NCI-H146 treated with DMSO at 0.1 percent for 48 hours (cell line): ENCODE data around the gene ADRA1B.

Source experiments
- DNase-seq: peaks from one replicate; lab custom pipeline; 2025; ENCODE audit not compliant: unreplicated experiment; lab: John Stamatoyannopoulos, UW

Gene ADRA1B

GRCh38 chr5:159923008-159923407 is 6.7 kb downstream of the ADRA1B start:
- DNase-seq, result no peak

DNA sequence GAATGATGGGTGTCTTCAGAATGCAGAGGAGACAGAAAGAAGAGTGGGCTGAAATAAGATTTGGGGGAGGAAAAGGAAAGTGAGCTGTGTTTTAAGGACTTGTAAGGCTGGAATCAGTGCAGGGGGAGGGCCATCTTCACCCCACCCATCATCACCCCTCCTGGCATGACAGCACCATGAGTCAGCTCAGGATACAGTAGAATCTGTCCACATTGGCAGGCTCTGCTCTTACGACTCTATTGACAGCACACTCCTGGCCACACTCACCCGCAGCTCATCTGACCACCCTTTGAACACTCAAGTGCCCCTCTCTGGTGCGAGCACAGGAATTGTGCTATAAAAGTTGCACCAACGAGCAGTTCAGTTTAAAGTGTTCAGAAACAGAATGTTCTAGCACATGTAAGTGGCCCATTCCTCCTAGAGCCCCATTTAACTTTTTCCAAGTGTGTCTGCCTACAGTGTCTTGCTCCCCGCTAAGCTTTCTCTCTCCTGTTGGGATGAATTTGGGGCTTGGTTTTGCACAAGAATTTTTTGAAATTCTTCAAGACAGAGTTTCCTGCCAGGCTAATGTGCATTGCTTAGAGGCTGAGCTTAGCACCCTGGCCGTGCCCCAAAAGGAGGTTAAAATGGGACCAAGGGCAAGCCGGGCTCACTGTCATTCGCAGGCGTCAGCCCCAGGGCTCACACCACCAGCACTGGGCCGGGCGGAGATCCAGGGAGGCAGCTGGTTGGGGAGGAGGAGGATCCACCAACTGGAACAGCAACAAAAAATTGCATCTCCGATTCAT is 12.0 kb downstream of the ADRA1B start:
- no peak for DNase-seq

DNA sequence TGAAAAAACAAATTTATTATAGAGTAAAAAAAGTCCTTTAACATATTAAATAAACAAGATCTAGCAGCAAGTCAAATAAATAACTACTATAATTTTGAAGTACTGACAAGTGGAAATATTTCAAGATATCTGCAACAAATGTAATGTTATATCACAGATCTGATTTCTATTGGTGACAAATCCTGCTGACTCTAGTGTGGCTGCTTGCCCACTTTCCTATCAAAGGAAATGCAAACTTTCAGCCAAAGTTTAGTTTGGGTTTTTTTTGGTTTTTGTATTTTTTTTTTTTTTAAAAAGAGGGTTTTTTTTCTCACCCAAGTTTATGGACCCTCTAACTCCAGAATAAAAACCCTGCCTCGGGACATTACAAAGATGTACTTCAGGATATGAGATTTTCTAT is 12.9 kb downstream of the ADRA1B start:
- DNase-seq, result no peak

DNA sequence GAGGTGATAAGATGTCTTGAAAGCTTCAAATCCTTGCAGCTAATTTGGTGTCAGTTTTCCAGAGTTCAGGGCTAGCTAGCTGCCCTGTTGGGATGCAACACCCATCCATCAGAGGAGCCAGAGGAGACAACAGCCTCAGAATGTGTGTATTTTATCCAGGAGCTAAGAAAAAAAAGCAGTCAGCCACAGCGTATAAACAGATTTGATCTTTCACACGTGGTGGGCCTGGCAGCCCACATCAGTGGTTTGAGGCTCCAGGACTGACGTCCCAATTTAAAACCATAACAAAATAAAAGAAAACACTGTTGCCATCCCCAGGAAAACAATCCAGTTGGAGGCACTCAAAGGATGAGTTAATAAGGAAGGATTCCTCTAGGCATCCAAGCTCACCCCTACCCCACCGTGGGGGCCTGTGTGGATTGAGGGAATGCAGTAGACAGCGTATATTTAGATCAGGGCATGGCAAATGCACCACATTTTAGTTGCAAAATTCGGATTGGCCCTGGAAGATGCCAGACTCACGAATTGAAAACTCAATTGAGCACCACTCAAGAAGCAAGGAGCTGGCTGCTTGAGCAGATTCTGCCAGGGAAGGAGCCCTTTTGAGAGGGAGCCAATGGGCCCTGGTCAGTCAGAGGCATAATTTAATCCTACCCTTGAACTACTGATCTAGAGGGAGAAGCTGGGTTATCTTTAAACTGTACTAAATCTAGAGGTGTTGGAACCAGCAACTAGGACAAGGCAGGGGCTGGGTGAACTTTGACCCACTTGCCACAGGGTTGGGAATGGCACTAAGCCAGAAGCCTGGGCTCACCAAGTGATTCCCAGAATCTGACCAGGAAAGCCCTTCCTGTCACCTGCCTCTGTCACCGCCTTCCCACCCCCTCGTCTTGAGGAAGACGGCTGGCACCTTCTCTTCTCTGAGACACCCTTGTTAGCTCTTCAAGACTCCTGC is 17.5 kb downstream of the ADRA1B start:
- no peak for DNase-seq

DNA sequence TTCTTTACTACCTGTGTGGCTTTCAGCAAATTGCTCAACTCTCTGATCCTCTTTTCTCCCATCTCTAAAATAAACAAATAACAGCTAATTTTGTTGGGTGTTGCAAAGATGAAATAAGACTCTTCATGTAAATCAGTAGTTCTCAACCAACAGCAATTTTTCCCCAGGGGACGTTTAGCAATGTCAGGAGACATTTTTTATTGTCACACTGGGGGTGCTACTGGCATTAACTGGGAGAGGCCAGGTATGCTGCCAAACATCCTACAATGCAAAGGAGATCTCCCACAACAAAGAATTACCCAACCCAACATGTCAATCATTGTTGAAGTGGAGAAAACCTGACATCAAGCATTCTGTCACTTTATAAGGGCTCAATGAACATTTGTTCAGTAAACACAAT is 19.7 kb downstream of the ADRA1B start:
- DNase-seq, result no peak

GRCh38 chr5:159936686-159937329 is 20.5 kb downstream of the ADRA1B start:
- no peak for DNase-seq

DNA sequence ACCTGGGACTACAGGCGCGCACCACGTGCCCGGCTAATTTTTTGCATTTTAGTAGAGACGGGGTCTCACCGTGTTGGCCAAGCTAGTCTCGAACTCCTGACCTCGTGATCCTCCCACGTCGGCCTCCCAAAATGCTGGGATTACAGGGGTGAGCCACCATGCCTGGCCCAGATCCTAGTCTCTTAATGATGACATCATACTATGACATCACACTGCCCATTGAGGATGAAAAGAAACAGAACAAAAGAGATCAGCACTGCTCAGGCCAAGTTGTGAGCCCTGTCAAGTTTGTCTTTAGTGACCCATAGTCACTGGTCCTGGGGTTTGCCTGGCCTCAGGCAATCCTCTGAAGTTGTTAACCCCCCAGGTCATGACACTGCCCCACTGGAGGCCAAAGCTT is 21.3 kb downstream of the ADRA1B start:
- DNase-seq, result no peak

- no peak for DNase-seq
These were observed 27.0 kb downstream of the ADRA1B start for GRCh38 chr5:159943326-159943725.

DNA sequence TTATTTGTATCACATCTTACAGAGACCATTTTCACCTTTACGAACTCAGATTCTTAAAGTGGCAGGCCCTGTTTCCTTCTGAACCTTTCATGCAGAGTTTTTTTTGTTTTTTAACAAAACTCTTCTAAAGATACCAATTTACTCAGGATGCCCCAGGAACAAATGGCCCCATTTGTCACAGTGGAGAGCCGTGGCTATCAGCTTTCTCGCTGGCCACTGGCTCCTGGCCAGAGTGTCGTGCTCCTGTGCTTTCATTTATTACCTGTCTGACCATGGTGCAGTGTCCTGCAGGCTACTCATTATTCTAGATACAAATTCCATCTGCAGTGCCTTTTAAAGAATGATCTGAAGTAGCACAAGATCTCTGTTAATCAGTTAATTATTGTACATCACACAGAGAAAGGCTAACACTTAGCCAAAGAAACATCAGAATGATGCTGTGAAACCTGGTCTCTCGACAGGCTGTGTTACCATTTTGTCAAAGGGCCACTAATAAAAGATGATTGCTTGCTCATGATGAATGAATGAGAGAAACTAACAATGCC is 27.8 kb downstream of the ADRA1B start:
- no peak for DNase-seq

DNA sequence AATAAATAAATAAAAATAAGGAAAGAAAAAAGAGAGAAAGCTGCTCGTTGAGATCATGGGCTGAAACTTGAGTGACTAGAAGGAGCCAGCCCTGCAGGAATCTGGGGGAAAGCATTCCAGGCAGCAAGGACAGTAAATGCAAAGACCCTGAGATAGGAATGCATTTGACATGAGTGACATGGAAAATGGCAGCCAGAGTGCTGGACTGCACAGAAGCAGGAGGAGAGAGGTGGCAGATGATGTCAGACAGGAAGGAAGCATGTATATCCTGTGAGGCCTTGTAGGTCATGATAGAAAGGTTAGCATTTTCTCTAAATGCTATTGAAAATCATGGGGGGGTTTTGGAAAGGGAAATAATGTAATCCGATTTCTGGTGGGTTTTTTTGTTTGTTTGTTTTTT is 29.1 kb downstream of the ADRA1B start:
- no peak for DNase-seq

- DNase-seq, result no peak
These were observed 31.6 kb downstream of the ADRA1B start for GRCh38 chr5:159947708-159948358.

- DNase-seq, result no peak
These were observed 35.1 kb downstream of the ADRA1B start for GRCh38 chr5:159951387-159951786.

DNA sequence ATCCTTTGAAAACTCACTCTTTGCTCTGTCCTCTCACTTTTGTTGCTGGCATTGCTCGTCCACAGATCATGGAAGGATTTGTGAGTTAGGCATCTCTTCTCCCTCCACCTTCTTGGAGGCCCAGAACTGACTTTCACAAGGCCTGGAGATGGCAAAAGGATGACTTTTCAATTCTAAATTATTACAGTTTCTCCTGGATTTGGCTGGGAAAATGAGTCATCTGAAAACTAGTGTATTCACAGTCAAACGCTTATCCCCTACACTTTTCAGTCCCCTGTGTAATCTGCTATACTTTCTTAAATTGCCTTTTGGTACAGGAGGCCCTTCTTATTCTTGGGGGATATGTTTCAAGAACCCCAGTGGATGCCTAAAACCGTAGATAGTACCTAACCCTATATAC is 35.6 kb downstream of the ADRA1B start:
- no peak for DNase-seq

GRCh38 chr5:159953609-159954008 is 37.3 kb downstream of the ADRA1B start:
- DNase-seq, result no peak

DNA sequence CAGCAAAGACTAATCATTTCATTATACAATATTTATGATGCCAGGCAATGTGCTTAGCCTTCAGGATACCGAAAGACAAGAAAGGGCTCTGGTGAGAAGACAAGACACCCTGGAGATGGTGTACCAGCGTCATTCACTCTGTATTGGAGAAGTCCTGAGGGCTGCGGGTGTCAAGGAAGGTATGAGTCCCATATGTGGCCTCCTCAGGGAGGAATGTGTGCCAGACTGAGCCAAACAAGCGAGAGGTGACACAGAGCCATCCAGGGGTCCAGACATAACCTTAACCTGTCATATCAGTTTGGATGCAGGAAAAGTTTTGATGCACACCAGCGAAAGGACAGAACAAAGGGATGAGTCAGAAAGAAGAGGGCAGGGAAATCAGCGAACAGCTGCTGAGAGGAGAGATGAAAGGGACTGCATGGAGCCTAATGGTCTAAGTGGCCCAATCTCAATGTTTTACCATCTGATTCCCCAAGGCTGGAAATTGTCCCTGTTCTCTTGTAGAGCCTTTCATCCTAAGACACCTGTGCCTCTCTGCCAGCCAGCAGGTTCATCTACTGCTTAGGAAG is 38.9 kb downstream of the ADRA1B start:
- DNase-seq, result no peak

GRCh38 chr5:159956074-159956473 is 39.8 kb downstream of the ADRA1B start:
- DNase-seq, result no peak

DNA sequence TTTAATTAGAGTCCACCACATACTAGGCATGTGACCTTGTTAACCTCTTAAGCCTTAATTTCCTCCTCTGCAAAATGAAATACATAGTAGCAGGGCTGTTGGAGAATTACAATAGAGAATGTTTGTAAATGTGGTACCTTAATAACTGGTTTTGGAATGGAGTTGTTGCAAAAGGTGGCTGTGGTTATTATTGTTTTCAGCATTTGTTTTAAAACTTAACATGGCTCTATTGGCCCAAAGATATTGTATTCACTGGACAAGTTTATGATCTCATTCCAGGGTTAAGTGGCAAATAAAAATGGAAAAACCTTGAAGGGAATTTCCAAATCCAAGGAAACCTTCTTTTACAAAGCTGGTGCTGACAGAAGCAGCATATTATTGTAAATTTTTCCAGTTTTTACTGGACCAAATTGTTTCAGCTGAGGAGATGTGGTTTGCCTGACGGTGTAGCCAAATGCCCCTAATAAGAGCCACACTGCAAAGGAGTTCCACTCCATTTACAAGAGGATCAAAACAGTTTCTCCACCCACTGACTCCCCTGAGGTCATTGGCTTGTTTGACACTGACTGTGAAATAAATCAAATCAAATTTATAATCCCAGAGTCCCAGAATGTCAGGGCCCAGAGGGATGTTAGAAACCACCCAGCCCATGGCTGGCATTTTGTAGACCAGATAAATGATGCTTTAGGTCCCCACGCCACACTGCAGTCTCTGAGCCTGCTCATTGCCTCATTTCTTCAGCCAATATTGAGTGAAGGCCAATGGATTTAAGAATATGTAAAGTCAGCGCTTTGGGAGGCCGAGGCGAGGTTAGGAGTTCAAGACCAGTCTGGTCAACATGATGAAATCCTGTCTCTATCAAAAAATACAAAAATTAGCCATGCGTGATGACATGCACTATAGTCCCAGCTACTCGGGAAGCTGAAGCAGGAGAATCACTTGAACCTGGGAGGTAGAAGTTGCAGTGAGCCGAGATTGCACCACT is 45.2 kb downstream of the ADRA1B start:
- DNase-seq, result no peak

DNA sequence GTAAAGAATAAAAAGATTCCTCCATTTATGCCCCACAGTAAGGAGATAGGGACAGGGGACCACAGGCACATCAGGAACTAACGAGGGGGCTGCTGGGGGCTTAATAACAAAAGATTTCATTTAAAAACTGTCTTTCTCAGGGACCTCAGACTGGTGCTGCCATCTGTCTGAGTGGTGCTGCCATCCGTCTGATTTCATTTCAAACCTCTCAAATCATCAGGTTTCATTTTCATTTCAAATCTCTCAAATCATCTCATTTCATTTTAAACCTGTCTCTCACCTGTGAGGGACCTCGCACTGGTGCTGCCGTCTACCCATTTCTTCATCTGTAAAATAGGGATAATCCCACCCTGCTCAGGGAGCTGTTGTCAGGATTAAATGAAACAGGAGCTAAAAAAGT is 45.9 kb downstream of the ADRA1B start:
- no peak for DNase-seq

GRCh38 chr5:159963935-159964334 is 47.7 kb downstream of the ADRA1B start:
- DNase-seq, result no peak
